NCI-H2107 (cell line): ENCODE results near the gene NUP62CL.

Experiments used
- DNase-seq: peaks from one replicate; lab custom pipeline; 2025; lab: John Stamatoyannopoulos, UW

NUP62CL gene

DNA sequence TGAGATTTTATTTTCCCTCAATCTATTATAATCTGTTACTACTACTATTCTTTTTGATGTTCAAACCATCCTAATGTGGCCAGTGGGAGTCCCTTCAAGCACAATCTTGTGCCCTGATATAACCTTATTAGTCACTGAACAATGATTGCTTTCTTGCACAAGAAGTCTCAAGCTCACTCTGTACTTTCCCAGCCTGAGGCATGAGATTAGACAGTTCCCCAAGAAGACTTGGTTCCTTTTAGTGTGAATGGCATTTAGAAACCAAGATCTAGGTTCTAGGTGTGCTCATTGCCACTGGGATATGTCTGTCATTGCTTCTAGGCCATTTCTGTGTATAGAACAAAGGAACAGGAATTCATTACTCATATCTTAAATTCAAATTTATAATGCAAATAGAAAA is 59.6 kb downstream of the NUP62CL start:
- no peak for DNase-seq

DNA sequence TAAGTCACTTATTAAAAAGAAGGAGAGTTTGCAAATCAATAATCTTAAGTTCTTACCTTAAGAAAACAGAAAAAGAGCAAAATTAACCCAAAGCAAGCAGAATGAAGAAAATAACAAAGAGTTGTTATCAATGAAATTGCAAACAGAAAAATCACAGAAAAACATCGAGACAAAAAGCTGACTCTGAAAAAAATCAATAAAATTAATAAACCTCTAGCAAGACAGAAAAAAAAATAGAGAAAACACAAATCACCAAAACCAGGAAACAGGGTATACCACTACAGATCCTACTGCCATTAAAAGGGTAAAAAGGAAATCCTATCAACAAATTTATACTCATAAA is 70.3 kb downstream of the NUP62CL start:
- DNase-seq: no peak

GRCh38 chrX:107135049-107135964 is 70.9 kb downstream of the NUP62CL start:
- DNase-seq: no peak

- no peak for DNase-seq
Observed at GRCh38 chrX:107123750-107124149, 82.5 kb downstream of the NUP62CL start.

DNA sequence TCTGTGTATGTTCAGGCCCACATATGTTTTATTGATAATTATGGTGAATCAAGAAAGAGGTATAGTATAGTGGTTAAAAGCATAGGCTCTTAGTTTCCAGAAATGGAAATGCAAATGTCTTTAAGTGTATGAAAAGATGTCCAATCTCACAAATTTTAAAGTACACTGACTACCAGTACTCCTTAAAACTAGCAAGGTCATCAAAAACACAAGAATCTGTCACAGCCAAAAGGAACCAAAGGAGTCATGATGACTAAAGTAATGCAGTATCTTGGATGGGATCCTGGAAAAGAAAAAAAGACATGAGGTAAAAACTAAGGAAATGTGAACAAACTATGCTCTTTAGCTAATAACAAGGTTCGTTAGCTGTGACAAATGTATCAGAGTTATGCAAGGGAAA is 87.0 kb downstream of the NUP62CL start:
- DNase-seq: no peak

GRCh38 chrX:107118322-107119147 is 87.7 kb downstream of the NUP62CL start, which contains the start of gene RBM41:
Gene RBM41 (minus strand): TSS chrX:107118822. CDS start chrX:107118773, 49 bp downstream.
- peak; percentile 81 for DNase-seq

GRCh38 chrX:107117993-107118321 is 88.3 kb downstream of the NUP62CL start:
- DNase-seq: no peak

DNA sequence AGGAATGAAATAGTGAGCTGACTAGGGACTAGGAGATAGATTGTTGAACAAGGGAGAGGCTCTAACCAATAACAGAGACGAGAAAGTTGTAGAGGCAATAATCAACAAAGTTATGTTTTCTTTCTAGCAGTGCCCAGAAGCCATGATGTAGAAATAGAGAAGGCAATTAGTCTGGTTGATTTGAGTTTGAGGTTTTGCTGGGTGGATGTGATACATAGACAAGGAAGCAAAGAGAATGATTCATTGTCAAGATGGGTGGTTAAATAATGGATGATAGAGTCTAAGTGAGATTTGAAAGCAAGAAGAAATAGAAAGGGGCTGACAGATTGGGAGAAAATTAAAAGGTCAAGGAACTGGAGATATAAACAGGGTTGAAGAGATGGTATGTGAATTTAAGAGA is 98.8 kb downstream of the NUP62CL start:
- DNase-seq: no peak

DNA sequence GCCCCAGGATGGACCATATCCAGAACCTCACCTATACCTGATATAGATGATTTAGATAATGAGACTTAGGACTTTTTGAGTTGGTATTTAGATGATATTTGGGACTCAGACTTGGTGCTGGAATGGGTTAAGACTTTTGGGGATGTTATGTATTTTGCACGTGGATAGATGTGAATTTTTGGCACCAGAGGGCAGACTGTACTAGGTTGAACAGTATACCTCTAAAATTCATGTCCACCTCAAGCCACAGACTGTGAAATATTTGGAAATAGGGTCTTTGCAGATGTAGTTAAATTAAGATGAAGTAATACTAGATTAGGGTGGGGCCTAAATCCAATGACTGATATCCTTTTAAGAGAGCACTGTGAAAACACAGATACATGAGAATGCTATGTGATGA is 103.3 kb downstream of the NUP62CL start:
- DNase-seq: no peak

DNA sequence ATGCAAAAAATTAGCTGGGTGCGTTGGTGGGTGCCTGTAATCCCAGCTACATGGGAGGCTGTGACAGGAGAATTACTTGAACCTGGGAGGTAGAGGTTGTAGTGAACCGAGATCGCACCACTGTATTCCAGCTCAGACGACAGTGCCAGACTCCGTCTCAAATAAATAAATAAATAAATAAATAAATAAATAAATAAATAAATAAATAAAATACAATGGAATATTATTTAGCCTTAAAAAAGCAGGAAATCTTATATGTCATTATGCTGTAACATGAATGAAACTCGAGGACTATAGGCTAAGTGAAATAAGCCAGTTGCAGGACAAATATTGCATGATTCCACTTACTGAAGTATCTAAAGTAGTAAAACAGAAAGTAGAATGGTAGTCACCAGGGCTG is 130.1 kb downstream of the NUP62CL start:
- DNase-seq: no peak
